DOHH2 (cell line): ENCODE results near the gene NPM1.
"Not testable (repeated sequence)": the region's sequence is repeated elsewhere in the genome, so short reads cannot be mapped to it uniquely, and the experiment has no call there.

Experiments
- CTCF ChIP-seq: fragments of 200-600 bp; sonication (generic); IDR thresholded peaks from one replicate; pipeline ENCODE4 v1.5.1; 2014; ENCODE audit warnings: antibody characterized with exemption, mild to moderate bottlenecking, low read depth, low read length; ENCODE audit not compliant: poor library complexity, severe bottlenecking
- EZH2phosphoT487 ChIP-seq: fragments of 200-600 bp; sonication (generic); IDR thresholded peaks from 2 replicates; pipeline ENCODE4 v1.6.1; 2017; ENCODE audit warnings: borderline replicate concordance, mild to moderate bottlenecking, antibody characterized with exemption, low read length, moderate library complexity, mixed read lengths

- not testable (repeated sequence) for TF ChIP-seq CTCF, EZH2phosphoT487
These were observed 15.1 kb downstream of the NPM1 start for GRCh38 chr5:171402751-171403150.
